T1000 (cell line): ENCODE results near the gene EIF5B.

Experiments used
- DNase-seq: peaks from one replicate; lab custom pipeline; 2025; ENCODE audit warnings: mixed read lengths; lab: John Stamatoyannopoulos, UW

Gene EIF5B

DNA sequence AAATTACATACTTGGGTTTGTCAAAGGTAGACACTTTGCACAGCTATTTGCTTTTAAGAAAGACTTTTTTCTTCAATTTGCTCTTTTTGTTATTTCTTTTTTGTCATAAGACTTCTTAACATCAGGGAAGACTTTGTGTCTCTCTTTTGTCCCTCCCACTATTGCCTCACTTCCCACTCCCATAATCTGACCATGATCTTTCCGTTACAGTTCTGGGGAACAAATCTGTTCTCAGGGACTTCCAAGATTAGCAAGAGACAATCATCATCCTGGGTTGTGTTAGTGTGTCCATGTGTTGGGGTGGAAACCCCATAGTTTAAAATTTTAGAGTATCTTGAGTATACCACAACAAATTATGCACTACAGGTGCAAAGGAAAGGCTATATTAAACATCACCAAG lies 77.4 kb downstream of the EIF5B start:
- DNase-seq: no peak

DNA sequence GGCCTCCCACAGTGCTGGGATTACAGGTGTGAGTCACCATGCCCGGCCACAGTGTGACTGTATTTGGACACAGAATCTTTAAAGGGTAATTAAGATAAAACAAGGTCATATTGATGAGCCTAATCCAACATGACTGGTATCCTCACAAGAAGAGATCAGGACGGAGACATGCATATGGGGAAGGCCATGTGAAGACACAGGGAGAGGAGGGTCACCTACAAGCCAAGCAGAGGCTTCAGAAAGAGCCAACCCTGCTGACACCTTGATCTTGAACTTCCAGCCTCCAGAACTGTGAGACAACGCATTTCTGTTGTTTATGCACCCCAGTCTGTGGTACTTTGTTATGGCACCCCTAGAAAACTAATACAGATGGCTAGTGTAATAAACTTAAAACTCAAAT lies 80.2 kb downstream of the EIF5B start:
- DNase-seq: no peak

DNA sequence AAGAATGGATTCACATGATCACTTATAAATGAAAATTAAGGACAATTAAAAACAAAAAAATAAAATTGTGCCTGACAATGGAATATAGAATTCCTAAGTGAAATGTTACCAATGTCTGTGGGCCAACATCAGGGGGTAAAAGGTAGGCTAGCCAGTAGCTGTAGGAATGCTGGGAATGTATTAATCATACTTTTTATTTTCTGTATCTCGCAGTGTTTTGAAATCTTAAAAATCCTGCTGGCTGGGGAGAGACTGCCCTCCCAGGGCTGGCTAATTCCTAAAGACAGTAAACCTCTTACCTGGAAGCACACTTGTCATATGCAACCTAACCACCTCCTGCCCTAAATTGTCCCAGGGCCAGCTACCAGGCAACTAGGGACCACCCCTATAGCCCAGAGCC lies 82.8 kb downstream of the EIF5B start:
- no peak for DNase-seq

DNA sequence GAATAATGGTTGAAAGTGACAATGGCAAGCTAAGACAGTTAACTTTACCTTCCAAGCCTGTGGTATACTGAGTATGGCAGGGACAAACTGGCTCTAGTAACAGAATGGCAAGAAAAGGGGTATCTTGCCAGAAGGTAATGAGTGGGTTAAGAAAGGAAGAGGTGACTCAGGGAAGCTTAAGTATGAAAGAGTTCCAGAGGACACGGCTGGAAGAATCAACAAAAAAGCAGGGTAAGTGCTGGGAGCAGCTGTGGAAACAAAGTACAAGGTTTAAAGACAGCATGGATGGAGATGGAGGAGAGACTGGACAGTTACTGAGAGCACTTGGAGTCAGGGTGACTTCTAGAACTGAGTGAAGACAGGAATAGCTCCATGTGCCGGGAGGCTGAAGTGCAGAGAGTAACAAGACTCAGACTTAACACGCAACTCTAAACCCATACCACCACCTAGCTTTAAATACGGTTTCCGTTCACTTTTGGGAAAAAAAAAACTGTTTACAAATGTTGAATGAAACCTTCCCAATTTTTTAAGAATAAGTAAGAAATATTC lies 83.6 kb downstream of the EIF5B start:
- no peak for DNase-seq

DNA sequence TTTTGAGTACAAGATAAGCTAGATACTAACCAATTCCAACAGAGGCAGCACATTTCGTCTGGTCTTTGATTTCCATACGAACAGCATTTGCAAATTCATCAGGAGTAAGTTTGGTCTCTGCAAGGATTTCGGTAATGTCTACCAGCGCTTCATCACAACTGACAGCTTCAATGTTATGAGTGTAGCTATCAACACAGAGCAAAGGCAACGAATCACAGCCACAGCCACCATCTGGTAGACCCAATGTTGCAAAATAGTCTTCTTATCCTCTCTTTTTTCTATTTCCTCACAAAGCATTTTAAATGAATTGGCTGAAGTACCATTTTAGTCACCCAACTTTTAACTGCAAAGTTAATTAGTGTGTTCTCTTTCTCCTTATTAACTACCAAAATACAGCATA lies 84.3 kb downstream of the EIF5B start:
- DNase-seq: no peak

DNA sequence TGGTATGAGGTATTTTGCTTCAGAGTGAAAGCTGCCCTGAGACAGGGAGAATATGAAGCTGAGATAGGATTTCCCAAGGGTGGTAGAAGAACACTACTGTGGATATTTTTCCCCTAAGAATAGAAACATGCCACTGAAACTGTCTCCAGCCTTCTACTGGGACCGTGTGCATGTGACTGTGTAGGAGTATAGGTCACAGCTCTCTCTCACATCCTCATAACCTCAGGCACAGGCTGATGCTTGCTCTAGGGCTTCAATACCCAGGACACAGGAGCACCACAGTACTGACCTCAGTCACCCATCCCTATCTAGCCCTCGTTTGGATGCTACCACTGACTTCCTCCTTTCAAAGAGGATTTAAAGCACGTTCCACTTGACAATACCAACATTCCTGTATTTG lies 85.4 kb downstream of the EIF5B start:
- DNase-seq: no peak

DNA sequence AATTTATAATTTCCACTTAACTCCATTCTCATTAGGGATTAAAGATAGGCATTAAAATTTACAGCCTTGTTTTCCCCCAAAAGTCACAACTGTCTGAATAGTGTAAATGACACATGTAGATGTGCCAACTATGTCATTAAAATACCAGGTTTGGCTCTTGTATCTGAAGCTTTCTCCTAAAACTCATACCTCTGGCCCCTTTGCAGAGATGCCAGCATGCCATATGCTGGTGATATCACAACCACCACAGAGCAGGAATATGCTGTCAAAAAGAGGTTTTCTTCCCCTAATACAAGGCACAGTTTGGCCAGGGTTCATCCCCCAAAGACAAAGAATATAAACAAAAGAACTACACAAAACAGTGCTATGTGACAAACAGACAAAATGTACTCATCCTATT lies 87.2 kb downstream of the EIF5B start:
- DNase-seq: no peak

DNA sequence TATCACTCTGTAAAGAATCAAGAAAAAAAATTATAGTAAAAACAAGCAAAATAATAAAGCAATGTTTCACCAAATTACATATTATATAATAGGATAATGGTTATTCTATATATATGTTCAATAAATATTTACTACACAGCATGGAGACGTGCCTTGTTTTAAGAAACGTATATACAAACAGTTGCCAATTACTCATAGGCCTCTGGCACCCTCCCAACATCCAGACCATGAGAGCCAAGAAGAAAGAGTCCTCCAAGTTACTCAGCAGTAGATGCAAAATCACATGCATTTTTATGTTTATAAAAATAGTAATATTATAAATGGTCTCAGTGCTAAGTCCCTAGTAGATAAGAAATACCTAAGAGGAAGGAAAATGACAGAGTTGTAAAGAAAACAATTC lies 87.8 kb downstream of the EIF5B start:
- DNase-seq: no peak

DNA sequence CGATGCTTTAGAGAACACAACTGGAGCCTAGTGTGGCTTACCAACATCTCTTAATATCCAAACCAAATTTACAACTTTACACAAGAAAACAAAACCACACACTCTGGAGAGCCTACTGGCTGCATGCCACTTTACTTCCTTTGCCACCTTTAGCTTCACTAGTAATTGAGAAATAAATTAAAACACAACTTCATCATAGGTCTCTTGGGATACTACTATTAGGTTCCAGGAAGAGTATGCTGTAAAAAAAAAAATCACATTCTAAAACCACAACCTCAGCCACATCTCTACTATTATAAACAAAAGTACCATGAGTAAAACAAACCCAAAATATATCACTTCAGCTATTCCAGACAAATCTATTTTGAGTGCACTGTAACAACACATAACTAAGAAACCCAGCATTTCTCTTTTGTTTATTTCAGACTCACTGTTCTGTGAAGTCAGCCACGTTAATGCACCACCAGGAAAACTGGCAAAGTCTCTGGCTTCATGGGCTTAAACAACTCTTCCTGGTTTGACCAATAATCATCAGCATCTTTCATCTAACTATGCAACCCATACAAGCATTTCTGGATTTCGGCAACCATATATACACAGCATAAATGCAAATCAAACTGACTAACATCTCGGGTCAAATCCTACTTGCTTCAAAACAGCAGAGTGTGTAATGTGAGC lies 93.6 kb downstream of the EIF5B start:
- no peak for DNase-seq

DNA sequence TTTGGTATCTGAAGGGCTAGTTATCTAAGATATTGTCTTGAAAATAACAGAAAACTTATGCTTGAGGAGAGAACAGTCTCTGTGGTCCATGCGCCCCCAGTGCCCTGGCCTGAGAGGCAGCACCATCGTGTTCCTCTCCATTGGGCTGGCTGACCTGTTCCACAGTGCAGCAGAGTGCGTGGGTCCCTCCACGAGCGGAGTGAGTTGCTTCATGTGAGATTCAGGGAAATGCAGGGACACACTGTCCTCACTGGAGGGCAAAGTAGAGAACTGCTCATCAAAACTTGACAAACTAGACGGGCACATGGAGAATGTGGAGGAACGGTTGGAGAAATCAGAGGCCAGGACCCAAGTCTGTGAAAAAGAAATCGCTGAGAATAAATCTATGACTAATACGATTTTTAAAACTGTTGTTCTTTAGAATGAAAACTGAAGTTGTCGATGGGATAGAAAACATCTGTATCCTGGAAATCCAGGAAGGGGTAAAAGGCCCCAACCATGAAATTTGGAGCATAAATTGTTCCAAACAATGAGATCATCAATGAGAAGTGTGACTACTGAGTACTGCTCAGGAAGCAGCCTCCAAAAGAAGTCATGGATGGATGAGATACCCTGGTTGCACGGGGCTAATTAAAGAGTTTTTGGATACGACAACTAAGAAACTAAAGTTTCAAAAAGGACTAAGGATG lies 94.5 kb downstream of the EIF5B start:
- no peak for DNase-seq

DNA sequence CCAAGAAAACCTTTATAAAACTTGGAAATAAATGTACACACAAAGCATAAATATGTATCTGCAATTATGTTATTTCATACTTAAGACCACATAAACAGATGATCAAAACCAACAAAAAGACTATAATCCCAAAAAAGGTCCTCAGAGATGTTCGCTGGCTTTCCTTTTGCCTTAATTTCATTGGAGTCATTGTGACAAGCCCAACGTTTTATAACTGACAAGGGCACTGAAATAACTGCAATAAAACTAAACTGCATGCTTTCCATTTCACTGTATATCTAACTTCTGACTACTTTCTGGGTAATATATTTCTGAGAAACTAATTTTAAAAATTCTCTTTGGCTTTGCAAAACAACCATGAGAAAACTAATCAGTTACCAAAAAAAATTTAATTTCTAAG lies 96.2 kb downstream of the EIF5B start:
- no peak for DNase-seq

DNA sequence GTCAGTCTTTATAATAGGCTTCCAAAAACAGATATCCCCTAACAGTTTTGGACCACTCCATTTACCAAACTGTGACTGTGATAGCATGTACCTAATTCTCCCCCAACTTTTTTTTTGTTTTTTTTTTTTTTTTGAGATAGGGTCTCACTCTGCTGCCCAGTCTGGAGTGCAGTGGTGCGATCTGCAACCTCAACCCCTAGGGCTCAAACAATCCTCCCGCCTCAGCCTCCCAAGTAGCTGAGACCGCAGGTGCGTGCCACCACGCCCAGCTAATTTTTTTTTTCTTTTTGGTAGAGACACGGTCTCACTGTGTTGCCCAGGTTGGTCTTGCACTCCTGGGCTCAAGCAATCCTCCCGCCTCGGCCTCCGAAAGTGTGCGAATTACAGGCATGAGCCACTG lies 99.7 kb downstream of the EIF5B start:
- no peak for DNase-seq

DNA sequence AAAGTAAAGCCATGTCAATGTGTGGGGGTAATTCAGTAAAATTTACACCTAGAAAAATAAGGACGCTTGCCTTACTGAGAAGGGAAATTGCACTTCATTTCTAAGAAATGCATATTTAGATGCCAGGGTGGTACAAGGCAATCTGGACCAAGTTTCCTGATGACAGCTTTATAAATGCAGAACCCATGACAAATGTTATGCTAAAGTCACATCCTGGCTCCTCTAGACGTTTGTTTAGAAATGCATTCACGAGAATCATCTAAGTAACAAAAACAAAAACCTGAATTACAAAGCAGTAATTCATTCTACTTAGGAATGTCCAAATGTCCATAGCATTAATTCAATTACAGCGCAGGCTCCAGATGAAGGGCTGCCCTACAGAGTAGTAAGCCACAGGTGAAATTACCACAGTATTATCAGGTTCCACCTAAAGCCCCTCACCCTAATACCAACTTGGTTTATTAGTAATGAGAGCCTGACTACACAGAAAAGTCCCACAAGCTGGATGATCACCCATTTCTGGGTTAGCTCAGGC lies 102.8 kb downstream of the EIF5B start:
- no peak for DNase-seq

DNA sequence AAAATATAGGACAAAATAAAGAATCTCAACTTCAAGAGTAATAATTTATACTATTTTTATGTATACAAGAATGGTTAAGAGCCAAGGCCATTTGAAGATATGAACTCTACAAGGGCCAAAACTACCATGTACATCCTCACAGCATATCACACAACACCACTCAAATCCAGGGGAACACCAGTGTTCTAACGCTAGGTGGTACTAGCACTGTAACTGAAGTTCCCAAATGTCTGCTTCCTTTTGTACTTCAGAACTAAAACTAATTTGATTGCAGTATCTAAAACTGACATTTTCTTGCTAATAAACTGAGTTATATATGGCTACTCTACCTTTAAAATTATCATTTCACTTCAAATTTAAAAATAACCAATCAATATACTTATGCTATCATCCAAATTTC lies 105.6 kb downstream of the EIF5B start:
- DNase-seq: no peak

DNA sequence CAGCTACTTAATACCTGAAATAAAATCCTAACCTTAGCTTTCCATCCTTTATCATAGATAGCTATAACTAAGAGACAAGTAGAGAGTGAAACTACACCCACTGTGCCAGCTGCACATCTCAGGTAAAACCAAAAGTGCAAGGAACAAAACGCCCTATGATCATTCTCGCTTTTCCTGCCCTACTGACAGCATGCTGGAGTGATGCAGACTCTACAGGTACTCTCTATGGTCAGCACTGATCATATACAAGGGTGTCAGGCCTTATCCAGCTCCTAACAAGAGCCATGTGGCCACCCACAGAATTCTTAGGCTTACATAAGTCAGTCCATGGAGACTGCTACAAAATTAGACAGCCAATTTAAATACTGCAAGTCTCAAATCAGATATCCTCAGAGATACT lies 107.0 kb downstream of the EIF5B start:
- DNase-seq: no peak

DNA sequence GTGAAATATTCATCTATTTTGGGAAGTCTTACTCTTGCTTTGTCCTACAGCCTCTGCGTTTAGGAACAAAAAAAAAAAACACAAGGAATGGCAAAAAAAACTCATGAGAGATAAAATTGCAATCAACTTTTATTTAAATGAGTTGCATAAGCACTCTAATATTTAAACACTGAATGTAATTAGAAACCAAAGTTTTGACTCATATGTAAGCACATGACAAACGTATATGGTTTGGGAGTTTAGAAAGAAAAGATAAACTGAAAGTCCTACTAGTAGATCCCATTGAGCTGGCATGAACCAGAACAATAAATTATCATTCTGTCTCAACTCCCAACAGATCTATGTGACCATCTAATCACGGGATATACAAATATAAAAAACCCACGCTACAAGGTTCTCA lies 107.9 kb downstream of the EIF5B start:
- DNase-seq: no peak

DNA sequence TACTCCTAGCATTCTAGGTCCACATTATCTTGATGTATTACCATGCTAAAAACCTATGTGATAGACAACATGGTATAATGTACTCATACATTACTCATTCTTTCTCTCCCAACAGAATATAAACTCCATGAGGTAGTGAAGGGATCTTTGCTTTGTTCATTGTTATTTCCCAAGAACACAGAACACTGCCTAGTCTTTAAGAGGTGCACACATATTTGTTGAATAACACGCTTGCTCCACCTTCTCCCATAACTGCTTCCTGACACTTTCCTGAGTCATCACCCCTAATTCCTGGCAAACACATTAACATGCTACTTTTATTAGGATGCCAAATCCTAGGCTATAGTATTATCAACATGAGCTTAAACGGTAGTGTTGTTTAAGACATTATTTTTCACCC lies 111.4 kb downstream of the EIF5B start:
- DNase-seq: no peak

DNA sequence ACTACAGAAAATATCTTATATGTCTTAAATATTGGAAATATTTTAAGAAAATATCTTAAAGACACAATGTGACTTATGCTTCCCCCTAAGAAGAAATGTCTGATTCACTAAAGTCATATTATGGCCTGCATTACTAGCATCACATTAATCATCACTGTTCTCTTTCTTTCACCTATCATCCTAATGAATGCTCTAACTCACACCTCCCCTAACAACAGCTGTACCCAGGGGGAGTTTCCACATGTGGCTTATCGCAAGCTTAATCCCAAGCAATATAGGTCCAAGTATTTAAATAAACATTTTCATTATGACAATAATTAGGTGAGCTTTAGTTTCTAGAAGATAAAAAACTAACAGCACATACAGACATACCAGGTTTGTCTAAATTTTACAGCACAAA lies 113.0 kb downstream of the EIF5B start:
- DNase-seq: no peak
